ENCODE measurements around the gene WDR48.

GRCh38 chr3:39079530-39079929 is 27.7 kb downstream of the WDR48 start:
- TF ChIP-seq CTCF (IDR thresholded peaks at IDR 0.05): no peak
- no peak for TF ChIP-seq POLR2A (IDR thresholded peaks at IDR 0.05)
